IMR-90 (cell line): ENCODE data around the gene STAM2.

Experiments
- CHD1 ChIP-seq: IDR thresholded peaks from 2 replicates; pipeline ENCODE4 v1.6.1; 2012; ENCODE audit warnings: low read depth, low read length, improper control_type of control experiment
- FOS ChIP-seq: fragments of 150-350 bp; IDR thresholded peaks from 2 replicates; pipeline ENCODE4 v1.6.1; 2016; ENCODE audit warnings: low read depth, low read length
- RCOR1 ChIP-seq: IDR thresholded peaks from 2 replicates; pipeline ENCODE4 v1.6.1; 2012; ENCODE audit warnings: mild to moderate bottlenecking, low read length, improper control_type of control experiment; ENCODE audit not compliant: insufficient replicate concordance
- RFX5 ChIP-seq: IDR thresholded peaks from 2 replicates; pipeline ENCODE4 v1.8.0; 2012; ENCODE audit warnings: low read depth, mild to moderate bottlenecking, low read length, moderate library complexity
- SMC3 ChIP-seq: fragments of 150-350 bp; IDR thresholded peaks from 2 replicates; pipeline ENCODE4 v1.6.1; 2016; ENCODE audit warnings: low read depth, mild to moderate bottlenecking, antibody characterized with exemption, low read length, moderate library complexity
- TF ChIP-seq, protein P1 (sequence below): conservative IDR thresholded peaks from 2 replicates; pipeline ENCODE4 v1.5.1; 2012; ENCODE audit warnings: mild to moderate bottlenecking, low read depth, low read length, improper control_type of control experiment

DNA sequence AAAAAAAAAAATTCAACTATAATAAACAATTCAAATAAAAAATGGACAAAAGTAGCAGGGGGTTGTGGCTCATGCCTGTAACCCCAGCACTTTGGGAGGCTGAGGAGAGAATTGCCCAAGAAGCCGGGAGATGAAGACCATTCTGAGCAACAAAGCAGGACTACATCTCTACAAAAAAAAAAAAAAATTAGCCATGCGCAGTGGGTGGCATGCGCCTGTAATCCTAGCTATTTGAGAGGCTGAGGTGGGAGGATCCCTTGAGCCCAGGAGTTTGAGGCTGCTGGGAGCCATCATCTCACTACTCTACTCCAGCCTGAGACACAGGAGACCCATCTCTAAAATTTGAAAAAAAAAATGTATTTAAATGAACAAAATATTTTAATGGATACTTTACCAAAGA, 72.3 kb downstream of the STAM2 start:
- TF ChIP-seq FOS (no peak), SMC3 (no peak), RCOR1 (no peak), RFX5 (no peak), CHD1 (no peak)
- TF ChIP-seq, protein P1, sequence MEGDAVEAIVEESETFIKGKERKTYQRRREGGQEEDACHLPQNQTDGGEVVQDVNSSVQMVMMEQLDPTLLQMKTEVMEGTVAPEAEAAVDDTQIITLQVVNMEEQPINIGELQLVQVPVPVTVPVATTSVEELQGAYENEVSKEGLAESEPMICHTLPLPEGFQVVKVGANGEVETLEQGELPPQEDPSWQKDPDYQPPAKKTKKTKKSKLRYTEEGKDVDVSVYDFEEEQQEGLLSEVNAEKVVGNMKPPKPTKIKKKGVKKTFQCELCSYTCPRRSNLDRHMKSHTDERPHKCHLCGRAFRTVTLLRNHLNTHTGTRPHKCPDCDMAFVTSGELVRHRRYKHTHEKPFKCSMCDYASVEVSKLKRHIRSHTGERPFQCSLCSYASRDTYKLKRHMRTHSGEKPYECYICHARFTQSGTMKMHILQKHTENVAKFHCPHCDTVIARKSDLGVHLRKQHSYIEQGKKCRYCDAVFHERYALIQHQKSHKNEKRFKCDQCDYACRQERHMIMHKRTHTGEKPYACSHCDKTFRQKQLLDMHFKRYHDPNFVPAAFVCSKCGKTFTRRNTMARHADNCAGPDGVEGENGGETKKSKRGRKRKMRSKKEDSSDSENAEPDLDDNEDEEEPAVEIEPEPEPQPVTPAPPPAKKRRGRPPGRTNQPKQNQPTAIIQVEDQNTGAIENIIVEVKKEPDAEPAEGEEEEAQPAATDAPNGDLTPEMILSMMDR, result no peak
